ENCODE results near the gene GHR.

DNA sequence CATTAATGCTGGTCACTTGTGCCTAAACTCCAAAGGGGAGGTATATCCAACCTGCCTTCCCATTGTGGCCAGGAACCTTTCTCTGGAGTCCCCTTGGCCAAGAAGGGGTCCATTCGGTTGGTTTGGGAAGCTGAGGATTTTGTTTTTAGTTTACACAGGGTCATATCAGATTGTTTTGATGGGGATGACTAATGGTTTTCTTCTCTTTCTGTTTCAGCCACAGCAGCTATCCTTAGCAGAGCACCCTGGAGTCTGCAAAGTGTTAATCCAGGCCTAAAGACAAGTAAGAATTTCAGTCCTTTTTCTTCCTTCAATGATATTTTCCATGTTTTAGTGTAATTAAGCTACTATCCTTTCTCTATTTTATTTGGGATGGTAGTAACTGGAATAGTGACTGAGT is 205.6 kb downstream of the GHR start:
- TF ChIP-seq, protein P1, sequence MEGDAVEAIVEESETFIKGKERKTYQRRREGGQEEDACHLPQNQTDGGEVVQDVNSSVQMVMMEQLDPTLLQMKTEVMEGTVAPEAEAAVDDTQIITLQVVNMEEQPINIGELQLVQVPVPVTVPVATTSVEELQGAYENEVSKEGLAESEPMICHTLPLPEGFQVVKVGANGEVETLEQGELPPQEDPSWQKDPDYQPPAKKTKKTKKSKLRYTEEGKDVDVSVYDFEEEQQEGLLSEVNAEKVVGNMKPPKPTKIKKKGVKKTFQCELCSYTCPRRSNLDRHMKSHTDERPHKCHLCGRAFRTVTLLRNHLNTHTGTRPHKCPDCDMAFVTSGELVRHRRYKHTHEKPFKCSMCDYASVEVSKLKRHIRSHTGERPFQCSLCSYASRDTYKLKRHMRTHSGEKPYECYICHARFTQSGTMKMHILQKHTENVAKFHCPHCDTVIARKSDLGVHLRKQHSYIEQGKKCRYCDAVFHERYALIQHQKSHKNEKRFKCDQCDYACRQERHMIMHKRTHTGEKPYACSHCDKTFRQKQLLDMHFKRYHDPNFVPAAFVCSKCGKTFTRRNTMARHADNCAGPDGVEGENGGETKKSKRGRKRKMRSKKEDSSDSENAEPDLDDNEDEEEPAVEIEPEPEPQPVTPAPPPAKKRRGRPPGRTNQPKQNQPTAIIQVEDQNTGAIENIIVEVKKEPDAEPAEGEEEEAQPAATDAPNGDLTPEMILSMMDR (IDR thresholded peaks at IDR 0.05), result no peak
- TF ChIP-seq ZFX (IDR thresholded peaks at IDR 0.05; ENCODE audit: borderline replicate concordance), result no peak
